Stomach (tissue), 9 donors: ENCODE measurements around the gene LUZP1. TPM values are rescaled to one million over a fixed set of nuclear protein-coding genes. Genes with fewer than 3 reads are reported as not detected.
A peak's percentile ranks its signal among the peaks of the same experiment; 100 is the strongest.

Experiments
- DNase-seq, 2 donors: peaks; one replicate each; pipeline versions ENCODE4 v3.0.0 to v3.0.0-alpha.2; 2013 to 2019
- H3K27ac ChIP-seq, 5 donors: fragments of 200-600 bp in 4 of 5; sonication (generic) in 4 of 5; one replicate each; pipeline ENCODE4 v1.5.1; 2013 to 2019; ENCODE audit warnings: mild to moderate bottlenecking in 1 of 5, moderate library complexity in 1 of 5
- H3K27me3 ChIP-seq, 3 donors: fragments of 200-600 bp; sonication (generic); one replicate each; pipeline ENCODE4 v1.5.1; 2017 to 2019; ENCODE audit warnings: mixed run types in 1 of 3
- H3K36me3 ChIP-seq, 4 donors: fragments of 200-600 bp; sonication (generic); 1 replicate in 3 of 4; 2 replicates in 1 of 4; pipeline ENCODE4 v1.5.1; 2016 to 2019
- H3K4me1 ChIP-seq, 4 donors: fragments of 200-600 bp; sonication (generic); one replicate each; pipeline ENCODE4 v1.5.1; 2016 to 2019
- H3K4me3 ChIP-seq, 4 donors: fragments of 200-600 bp; sonication (generic) in 3 of 4; one replicate each; pipeline ENCODE4 v1.5.1; 2016 to 2019; ENCODE audit warnings: mild to moderate bottlenecking in 1 of 4
- H3K9me3 ChIP-seq, 4 donors: fragments of 200-600 bp; sonication (generic); one replicate each; pipeline ENCODE4 v1.5.1; 2016 to 2019
- CTCF ChIP-seq, 7 experiments: fragments of 450-650 bp in 4 of 7; fragments of 200-600 bp in 3 of 7; sonication (generic) in 3 of 7; IDR thresholded peaks; one replicate each; pipeline ENCODE4 v1.5.1; 2016 to 2019; ENCODE audit warnings: antibody characterized with exemption in 7 of 7, control low read depth in 2 of 7, mild to moderate bottlenecking in 1 of 7
- EP300 ChIP-seq: sonication (generic); formaldehyde crosslinking; IDR thresholded peaks from one replicate; pipeline ENCODE4 v1.6.1; 2017; ENCODE audit warnings: antibody characterized with exemption
- POLR2A ChIP-seq, 4 donors: fragments of 450-650 bp; IDR thresholded peaks; one replicate each; pipeline ENCODE4 v1.6.1; 2016; ENCODE audit warnings: antibody characterized with exemption in 4 of 4, control low read depth in 2 of 4, mild to moderate bottlenecking in 1 of 4, moderate library complexity in 1 of 4
- POLR2AphosphoS5 ChIP-seq, 3 donors: sonication (generic); formaldehyde crosslinking; IDR thresholded peaks; one replicate each; pipeline ENCODE4 v1.6.1; 2016; ENCODE audit warnings: antibody characterized with exemption in 3 of 3
- WGBS, 5 donors: extraction: QIAGEN DNeasy Blood & Tissue Kit in 3 of 5; methylation state at CpG; one replicate each; pipeline versions ENCODE4 v1.1.5 to v1.1.7; 2013 to 2018; 5-methylcytosine and 5-hydroxymethylcytosine counted together
- intact Hi-C: fragments of 100-400 bp; cut with DNase I; formaldehyde crosslinking; loops from one replicate; pipeline ENCODE4 v1.15.1; 2023; ENCODE audit warnings: low total_unique reads
- polyA plus RNA-seq, 3 donors: library from polyadenylated mRNA; stranded (reverse); fragments of 200-250 nt; gene quantifications; one replicate each; pipeline ENCODE4 v1.2.3, GENCODE V29; 2013
- total RNA-seq, 5 donors: library from RNA; depleted of rRNA; stranded (reverse); fragments of >200 nt; gene quantifications; one replicate each; pipeline versions ENCODE4 v1.1.0 to v1.2.3, GENCODE V29; 2014 to 2016
- donor health status: healthy with polysubstance abuse.
- donor health status: Bipolar disorder and iron deficiency.
- donor health status: healthy.

LUZP1 gene
- total and polyA plus RNA-seq, 8 donors, result 2.6 to 20.4 (median 13.4) TPM

GRCh38 chr1:23120383-23120782 lies 48.3 kb downstream of the LUZP1 start:
- 94 to 98% (median 96%) methylated on average over 3 of the region's 3 CpGs for whole genome bisulfite sequencing, 5 donors
- DNase-seq, result no peak
- H3K27me3 ChIP-seq, result no peaks in the 10 kb centered on the region
- H3K27ac ChIP-seq, result no peak overlapping the region
- no peak overlapping the region for H3K4me3 ChIP-seq
- no peaks in the 10 kb centered on the region for H3K36me3 ChIP-seq
- no peak for TF ChIP-seq POLR2A (IDR thresholded peaks at IDR 0.05)
- no peak for TF ChIP-seq POLR2AphosphoS5 (IDR thresholded peaks at IDR 0.05)
- no peak for TF ChIP-seq CTCF (IDR thresholded peaks at IDR 0.05)
- no peak for TF ChIP-seq EP300
- H3K4me1 ChIP-seq, result peaks cover 13 to 61% (median 38%) of the 10 kb centered on the region in 4 donors
- intact Hi-C loops, result no loop called here
- H3K9me3 ChIP-seq, result no peaks in the 10 kb centered on the region

GRCh38 chr1:23118957-23119792 lies 49.5 kb downstream of the LUZP1 start:
- 65 to 74% (median 72%) methylated on average over 8 of the region's 8 CpGs for WGBS, 5 donors
- intact Hi-C loops, result no loop called here
- DNase-seq, result no peak
- Histone ChIP-seq H3K4me3 (peak overlapping the region in 1 of 4 donors; percentile 9), H3K27me3 (no peaks in the 10 kb centered on the region), H3K36me3 (no peaks in the 10 kb centered on the region), H3K9me3 (no peaks in the 10 kb centered on the region), H3K27ac (peak overlapping the region in 3 of 5 donors; percentile 14 to 41 (median 31)), H3K4me1 (peaks cover 13 to 73% (median 44%) of the 10 kb centered on the region in 4 donors)
- TF ChIP-seq POLR2A (IDR thresholded peaks at IDR 0.05), result no peak
- TF ChIP-seq EP300, result no peak
- no peak for TF ChIP-seq POLR2AphosphoS5 (IDR thresholded peaks at IDR 0.05)

GRCh38 chr1:23118407-23118806 lies 50.2 kb downstream of the LUZP1 start:
- intact Hi-C loops, result no loop called here
- no peak for DNase-seq
- H3K4me1 ChIP-seq, result peaks cover 13 to 78% (median 45%) of the 10 kb centered on the region in 4 donors
- no peak overlapping the region for H3K27ac ChIP-seq
- H3K36me3 ChIP-seq, result no peaks in the 10 kb centered on the region
- H3K27me3 ChIP-seq, result no peaks in the 10 kb centered on the region
- no peaks in the 10 kb centered on the region for H3K9me3 ChIP-seq
- no peak overlapping the region for H3K4me3 ChIP-seq
- TF ChIP-seq POLR2A (IDR thresholded peaks at IDR 0.05) (no peak), POLR2AphosphoS5 (IDR thresholded peaks at IDR 0.05) (no peak), CTCF (IDR thresholded peaks at IDR 0.05) (no peak), EP300 (no peak)

- intact Hi-C loops, result no loop called here
- peaks cover 5 to 71% (median 37%) of the 10 kb centered on the region in 4 donors for H3K4me1 ChIP-seq
- TF ChIP-seq CTCF (IDR thresholded peaks at IDR 0.05), result no peak
- no peak for TF ChIP-seq EP300
- no peak for TF ChIP-seq POLR2A (IDR thresholded peaks at IDR 0.05)
- no peak for TF ChIP-seq POLR2AphosphoS5 (IDR thresholded peaks at IDR 0.05)
- H3K9me3 ChIP-seq, result no peaks in the 10 kb centered on the region
- H3K27me3 ChIP-seq, result no peaks in the 10 kb centered on the region
- H3K36me3 ChIP-seq, result no peaks in the 10 kb centered on the region
- 48 to 61% (median 52%) methylated on average over 2 of the region's 2 CpGs for WGBS, 5 donors
- DNase-seq, result no peak
- H3K4me3 ChIP-seq, result no peak overlapping the region
- no peak overlapping the region for H3K27ac ChIP-seq
Measured at GRCh38 chr1:23116921-23117699, 51.5 kb downstream of the LUZP1 start.
